ENCODE data around the gene MBP. TPM values are rescaled to one million over a fixed set of nuclear protein-coding genes. Genes with fewer than 3 reads are reported as not detected.

MBP gene
- total and polyA plus RNA-seq, 2 of the 4 experiments (the other 2 are of a cell fraction): 0.72 to 0.90 TPM

- H4K5ac ChIP-seq (ENCODE audit: low read depth, low read length): no peak overlapping the region
- H2AK5ac ChIP-seq (ENCODE audit: low read depth, low read length): no peak overlapping the region
- no peak overlapping the region for H4K8ac ChIP-seq (ENCODE audit: low read depth in 2 of 2, low read length in 2 of 2)
- ATAC-seq (ENCODE audit: low read depth): no peak
- H3K79me1 ChIP-seq (ENCODE audit: low read depth in 1 of 2, low read length in 2 of 2): no peaks in the 10 kb centered on the region
- H4K91ac ChIP-seq (ENCODE audit: insufficient read depth, low read depth, low read length): no peak overlapping the region
- H2AFZ ChIP-seq (replicated peaks; ENCODE audit: low read length, poor library complexity): no peak overlapping the region
- no peak overlapping the region for H3K4me2 ChIP-seq (ENCODE audit: low read depth, low read length)
- intact Hi-C loops (cut with micrococcal nuclease): no loop called here
- no peak overlapping the region for H3K4ac ChIP-seq (ENCODE audit: low read depth, low read length)
- dilution Hi-C loops (cut with HindIII; ENCODE audit: low sequenced_read_pairs, unreplicated experiment): no loop called here
- no peaks in the 10 kb centered on the region for H4K20me1 ChIP-seq (ENCODE audit: insufficient read depth, low read length)
- H3K14ac ChIP-seq (replicated peaks; ENCODE audit: low read depth, low read length): no peak overlapping the region
- POLR2A ChIA-PET (ENCODE audit: unreplicated experiment): no interaction called here
- no peak overlapping the region for H3K18ac ChIP-seq (ENCODE audit: low read depth, low read length)
- no peak overlapping the region for H3K56ac ChIP-seq (ENCODE audit: extremely low read depth, insufficient read depth, low read length)
- no peak overlapping the region for H3K27ac ChIP-seq (ENCODE audit: insufficient read depth, low read length)
- H2BK15ac ChIP-seq (ENCODE audit: low read depth, low read length): no peak overlapping the region
- H3K9me1 ChIP-seq (ENCODE audit: insufficient read depth, low read length): no peaks in the 10 kb centered on the region
- H3K9ac ChIP-seq (ENCODE audit: low read depth, low read length): no peak overlapping the region
- in situ Hi-C loops (cut with MboI; ENCODE audit: low sequenced_read_pairs): no loop called here
- H2BK120ac ChIP-seq (ENCODE audit: low read depth, low read length): no peak overlapping the region
- BruUV-seq (replicated peaks): no TSS peak
- peaks cover 7% of the 10 kb centered on the region for H3K27me3 ChIP-seq (ENCODE audit: control insufficient read depth, insufficient read depth, low read length)
- H3K36me3 ChIP-seq (ENCODE audit: control insufficient read depth, insufficient read depth, low read length): no peaks in the 10 kb centered on the region
- CTCF ChIA-PET: no interaction called here
- peaks cover 2% of the 10 kb centered on the region; the same call in 1 of the 2 replicates for H3K4me1 ChIP-seq (ENCODE audit: control insufficient read depth, insufficient read depth, low read length)
- no peak overlapping the region for H3K23ac ChIP-seq (ENCODE audit: low read depth, low read length)
- WGBS, 2 experiments (ENCODE audit: extremely low coverage in 2 of 2, insufficient read length in 1 of 2): 88% methylated on average over 4 of the region's 11 CpGs; no CpG with 5 or more reads in 1 of the 2 experiments
- H2BK5ac ChIP-seq (ENCODE audit: low read depth, low read length, poor library complexity, severe bottlenecking): no peak overlapping the region
- H2BK20ac ChIP-seq (ENCODE audit: low read depth, low read length): no peak overlapping the region
- H2AK9ac ChIP-seq (replicated peaks; ENCODE audit: low read depth, low read length, poor library complexity): no peak overlapping the region
- H3K9me3 ChIP-seq (ENCODE audit: control insufficient read depth, insufficient read depth, low read length): no peaks in the 10 kb centered on the region
- H3K4me3 ChIP-seq (ENCODE audit: insufficient read depth, low read depth, low read length): no peak overlapping the region
- DNase-seq: no peak
- TF ChIP-seq BHLHE40 (IDR thresholded peaks at IDR 0.05; ENCODE audit: low read depth, low read length): no peak
- no peak for TF ChIP-seq CEBPB (IDR thresholded peaks at IDR 0.05; ENCODE audit: low read depth, low read length)
- no peak for TF ChIP-seq USF2 (IDR thresholded peaks at IDR 0.05; ENCODE audit: low read depth, low read length)
- TF ChIP-seq MXI1 (IDR thresholded peaks at IDR 0.05; ENCODE audit: borderline replicate concordance, low read depth, low read length): no peak
- no peak for TF ChIP-seq RCOR1 (IDR thresholded peaks at IDR 0.05; ENCODE audit: insufficient replicate concordance, low read length)
- TF ChIP-seq RFX5 (IDR thresholded peaks at IDR 0.05; ENCODE audit: low read depth, low read length): no peak
- no peak for TF ChIP-seq ELK1 (IDR thresholded peaks at IDR 0.05; ENCODE audit: borderline replicate concordance, low read depth, low read length)
- TF ChIP-seq CHD1 (IDR thresholded peaks at IDR 0.05; ENCODE audit: low read depth, low read length): no peak
- TF ChIP-seq NFE2L2 (IDR thresholded peaks at IDR 0.05; ENCODE audit: low read depth, low read length): no peak
- TF ChIP-seq MAZ (IDR thresholded peaks at IDR 0.05; ENCODE audit: borderline replicate concordance, low read depth, low read length): no peak
- TF ChIP-seq FOS (IDR thresholded peaks at IDR 0.05; ENCODE audit: low read depth, low read length): no peak
- TF ChIP-seq MAFK (IDR thresholded peaks at IDR 0.05; ENCODE audit: low read depth, low read length): no peak
- TF ChIP-seq SMC3 (IDR thresholded peaks at IDR 0.05; ENCODE audit: low read depth, low read length): no peak
These were observed 126.9 kb downstream of the MBP start for GRCh38 chr18:77005651-77006195.

Measured in IMR-90 (cell line).